Stimulated activated CD4-positive, alpha-beta T cell treated with anti-CD3 and anti-CD28 coated beads, Interleukin-4, amount 100 ng/mL, for 4 hours (primary cell): ENCODE measurements around the gene ANKRD27.
"Not testable (repeated sequence)": the region's sequence is repeated elsewhere in the genome, so short reads cannot be mapped to it uniquely, and the experiment has no call there.

Experiments
- DNase-seq, 2 experiments: peaks; one replicate each; pipeline ENCODE4 v3.0.0-alpha.2; 2020

Gene ANKRD27

DNA sequence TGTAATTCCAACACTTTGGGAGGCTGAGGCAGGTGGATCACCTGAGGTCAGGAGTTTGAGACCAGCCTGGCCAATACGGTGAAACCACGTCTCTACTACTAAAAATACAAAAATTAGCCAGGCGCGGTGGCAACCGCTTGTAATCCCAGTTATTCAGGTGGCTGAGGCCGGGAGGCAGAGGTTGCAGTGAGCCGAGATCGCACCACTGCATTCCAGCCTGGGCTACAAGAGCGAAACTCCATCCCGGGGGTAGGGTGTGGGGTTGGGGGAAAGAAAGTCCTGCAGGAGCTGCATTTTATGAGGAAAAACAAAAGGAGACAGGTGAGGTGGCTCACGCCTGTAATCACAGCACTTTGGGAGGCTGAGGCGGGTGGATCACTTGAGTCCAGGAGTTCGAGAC, 22.6 kb downstream of the ANKRD27 start:
- DNase-seq = not testable (repeated sequence)

GRCh38 chr19:32651729-32652140, 23.2 kb downstream of the ANKRD27 start:
- DNase-seq = no peak

GRCh38 chr19:32650671-32651070, 24.3 kb downstream of the ANKRD27 start:
- DNase-seq = no peak

- no peak for DNase-seq
Observed at GRCh38 chr19:32649751-32650150, 25.2 kb downstream of the ANKRD27 start.

- no peak for DNase-seq
Observed at GRCh38 chr19:32647361-32647760, 27.6 kb downstream of the ANKRD27 start.

DNA sequence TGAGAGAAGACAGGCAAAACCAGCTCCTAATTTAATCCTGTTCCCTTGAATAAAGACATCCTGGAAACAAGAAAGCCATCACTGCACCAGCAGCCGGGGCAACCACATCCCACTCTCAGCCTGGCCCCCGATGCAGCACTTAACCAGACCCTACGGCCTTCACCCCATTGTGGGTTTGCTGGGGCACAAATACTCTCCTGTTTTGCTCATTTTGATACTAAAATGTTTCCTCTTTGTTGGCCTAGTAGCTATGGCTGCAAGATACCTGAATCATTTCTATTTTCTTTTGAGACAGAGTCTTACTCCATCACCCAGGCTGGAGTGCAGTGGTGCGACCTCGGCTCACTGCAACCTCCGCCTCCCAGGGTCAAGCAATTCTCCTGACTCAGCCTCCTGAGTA, 28.4 kb downstream of the ANKRD27 start:
- DNase-seq = no peak

GRCh38 chr19:32642771-32643170, 32.2 kb downstream of the ANKRD27 start:
- peak; percentile 35 to 64 for DNase-seq

- no peak for DNase-seq
Observed at GRCh38 chr19:32638625-32639024, 36.4 kb downstream of the ANKRD27 start.

DNA sequence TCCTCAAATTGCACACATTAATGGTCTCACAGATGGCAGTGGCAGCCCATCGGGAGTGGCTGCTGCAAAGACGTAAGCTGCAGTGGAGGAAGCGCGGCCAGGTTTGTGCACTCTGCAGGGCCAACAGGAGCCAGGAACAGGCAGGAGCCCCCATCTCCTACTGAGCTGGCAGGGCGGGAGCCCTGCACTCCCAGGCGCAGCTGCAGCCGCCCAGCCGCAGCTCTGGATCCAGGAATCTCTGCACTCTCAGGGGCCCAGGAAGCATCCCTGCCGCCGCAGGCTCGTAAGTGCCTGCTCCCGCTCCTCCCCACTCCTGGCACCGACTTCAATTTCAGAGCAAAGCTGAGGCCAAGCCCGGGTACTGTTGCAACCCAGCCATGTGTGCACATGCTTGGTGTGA, 37.5 kb downstream of the ANKRD27 start:
- no peak for DNase-seq

- no peak for DNase-seq
Observed at GRCh38 chr19:32631381-32631780, 43.6 kb downstream of the ANKRD27 start.

- no peak for DNase-seq
Observed at GRCh38 chr19:32630338-32630737, 44.6 kb downstream of the ANKRD27 start.

DNA sequence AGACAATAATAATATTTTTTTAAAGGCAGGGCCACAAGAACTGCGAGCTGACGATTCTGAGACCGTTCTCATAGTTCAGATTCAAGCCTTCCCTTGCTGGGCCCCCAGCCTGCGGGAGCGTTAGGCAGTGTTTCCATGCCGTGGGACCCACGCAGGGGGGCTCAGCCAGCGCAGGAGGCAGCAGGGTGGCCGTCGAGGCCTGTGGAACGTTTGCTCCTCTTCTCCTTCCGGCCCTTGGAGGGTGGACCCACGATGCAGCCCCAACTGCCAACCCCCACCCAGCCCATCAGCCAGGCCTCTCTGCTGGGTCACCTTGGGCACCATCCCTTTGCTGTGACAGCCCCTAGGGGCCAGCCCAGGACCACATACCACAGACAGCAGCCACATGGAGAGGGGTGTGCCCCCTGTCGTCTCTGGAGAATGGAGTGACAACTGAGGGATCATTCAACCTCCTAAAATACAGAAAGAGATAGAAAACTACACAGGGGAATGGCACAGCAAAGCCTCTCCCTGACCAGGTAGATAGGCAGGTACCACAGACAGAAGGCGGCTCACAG, 47.2 kb downstream of the ANKRD27 start:
- no peak for DNase-seq

DNA sequence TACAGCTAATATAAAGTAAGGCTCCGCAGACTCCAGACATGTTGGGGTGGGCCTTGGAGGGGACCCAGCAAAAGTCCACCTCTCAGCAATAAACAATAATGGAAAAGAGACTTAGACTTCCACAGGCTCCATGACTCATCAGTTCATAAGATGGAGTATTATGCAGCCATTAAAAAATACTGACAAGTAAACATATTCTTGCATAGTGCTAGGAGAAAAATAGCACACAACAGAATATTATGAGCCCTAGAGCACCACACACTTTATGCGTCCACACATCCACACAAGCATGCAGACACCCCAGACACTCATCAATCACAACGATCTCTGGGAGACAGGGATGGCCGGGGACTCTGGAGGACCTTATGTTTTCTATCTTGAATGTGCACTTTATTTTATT, 48.0 kb downstream of the ANKRD27 start:
- DNase-seq = no peak

DNA sequence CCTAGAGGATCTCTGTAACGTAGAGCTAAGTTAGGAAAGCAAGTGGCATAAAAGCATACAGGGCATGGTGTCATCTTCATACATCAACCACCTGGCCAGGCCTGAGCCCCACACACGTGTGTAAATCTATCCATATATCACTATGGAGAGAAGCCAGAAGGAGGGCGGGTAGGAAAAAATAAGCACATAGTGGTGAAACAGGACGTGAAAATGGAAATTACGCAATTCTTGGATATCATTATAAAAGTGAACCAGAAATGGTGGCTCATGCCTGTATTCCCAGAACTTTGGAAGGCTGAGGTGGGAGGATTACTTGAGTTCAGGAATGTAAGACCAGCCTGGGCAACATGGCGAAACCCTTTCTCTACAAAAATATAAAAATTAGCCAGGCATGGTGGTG, 50.6 kb downstream of the ANKRD27 start:
- DNase-seq = no peak

GRCh38 chr19:32622002-32622401, 53.0 kb downstream of the ANKRD27 start:
- DNase-seq = no peak

DNA sequence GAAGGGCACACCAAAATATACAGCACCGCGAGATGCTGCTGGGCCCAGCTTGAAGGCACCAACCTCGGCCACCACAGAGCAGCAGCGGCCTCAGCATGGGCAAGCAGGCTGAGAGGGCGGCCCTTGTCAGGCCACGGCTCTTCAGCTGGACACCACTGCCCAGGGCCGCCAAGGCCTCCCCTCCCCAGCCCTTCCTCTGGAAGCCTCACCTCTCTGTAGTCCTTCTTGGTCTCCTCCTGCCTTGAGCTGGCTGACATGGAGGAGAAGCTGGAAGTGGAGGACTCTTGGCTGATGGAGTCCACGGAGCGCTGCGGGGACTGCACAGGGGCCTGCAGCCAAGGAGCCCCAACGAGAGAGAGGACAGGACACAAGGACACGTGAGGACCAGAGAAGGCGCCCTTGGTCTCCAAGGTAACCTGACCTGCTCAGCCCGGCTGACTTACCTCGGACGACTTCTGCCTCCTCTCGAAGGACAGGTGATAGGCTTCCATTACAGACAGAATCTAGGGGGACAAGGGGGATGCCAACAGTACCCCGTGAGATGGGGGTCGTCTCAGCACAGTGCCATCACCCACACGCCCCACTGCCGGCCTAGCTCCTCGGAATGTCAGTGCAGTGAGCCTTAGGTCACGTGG, 55.8 kb downstream of the ANKRD27 start:
- DNase-seq = no peak

DNA sequence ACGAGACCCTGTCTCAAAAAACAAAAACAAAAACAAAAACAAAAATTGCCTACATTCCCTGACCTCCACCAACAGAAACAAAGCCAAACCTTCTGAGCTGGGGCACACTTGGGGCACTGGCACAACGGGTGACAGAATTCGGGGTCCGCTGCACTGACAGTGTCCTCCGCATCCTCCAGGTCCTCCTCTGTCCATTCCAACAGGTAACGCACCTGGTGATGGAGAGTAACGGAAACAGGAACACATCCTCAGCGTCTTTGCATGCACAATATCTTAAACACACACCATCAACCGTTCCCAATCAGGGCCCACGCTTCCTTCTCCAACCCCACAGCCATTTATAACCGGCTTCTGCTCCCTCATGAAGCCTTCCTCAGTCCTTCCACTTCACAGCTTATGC, 59.4 kb downstream of the ANKRD27 start:
- DNase-seq = no peak

DNA sequence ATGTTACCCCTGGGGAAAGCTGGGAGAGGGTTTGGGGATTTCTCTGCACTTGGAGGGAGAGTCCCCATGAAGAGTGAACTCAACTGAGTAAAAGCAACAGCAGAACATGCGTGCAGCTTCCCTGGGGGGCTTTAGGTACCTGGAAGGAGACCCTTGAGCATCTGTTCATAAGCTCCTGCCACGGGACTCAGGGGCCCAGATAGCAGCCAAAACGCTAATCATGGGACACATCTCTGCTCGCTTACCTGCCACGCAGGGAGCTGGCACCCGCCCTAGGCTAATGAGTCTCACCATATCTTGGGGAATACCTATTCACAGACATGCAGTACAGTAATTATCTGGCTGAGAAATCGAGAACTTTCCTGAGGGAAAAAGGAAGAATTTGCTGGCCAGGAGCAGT, 60.1 kb downstream of the ANKRD27 start:
- DNase-seq = no peak

DNA sequence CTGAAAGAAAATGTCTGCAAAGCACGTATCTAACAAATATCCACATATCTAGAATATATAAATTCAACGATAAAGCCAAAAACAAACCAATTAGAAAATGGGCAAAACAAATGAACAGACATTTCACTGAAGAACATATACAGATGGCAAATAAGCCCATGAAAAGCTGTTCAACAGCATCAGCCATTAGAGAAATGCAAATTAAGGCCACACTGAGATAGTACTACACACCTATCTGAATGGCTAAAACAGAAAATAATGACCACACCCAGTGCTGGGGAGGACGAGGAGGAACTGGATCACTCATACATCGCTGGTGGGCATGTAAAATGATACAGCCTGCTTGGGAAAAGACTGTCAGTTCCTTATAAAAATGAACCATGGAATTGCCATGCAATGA, 62.0 kb downstream of the ANKRD27 start:
- no peak for DNase-seq

DNA sequence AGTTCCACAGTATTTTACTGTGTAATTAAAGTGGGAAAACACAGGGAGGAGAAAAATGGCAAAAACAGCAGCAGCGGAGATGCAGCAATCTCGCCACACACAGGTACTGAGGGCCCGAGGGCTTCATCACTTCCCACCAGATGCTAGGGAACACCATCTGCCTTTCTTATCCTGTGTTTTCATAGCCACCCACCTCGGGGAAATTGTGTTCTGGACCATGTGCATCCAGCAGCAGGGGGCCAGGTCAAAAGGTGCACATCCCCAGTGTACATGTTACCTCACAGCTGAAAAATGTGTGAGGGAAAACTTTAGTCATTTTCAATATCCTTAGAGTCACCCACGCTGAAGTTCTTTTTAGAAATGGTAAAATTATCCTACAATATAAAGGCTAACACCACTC, 63.8 kb downstream of the ANKRD27 start:
- no peak for DNase-seq

DNA sequence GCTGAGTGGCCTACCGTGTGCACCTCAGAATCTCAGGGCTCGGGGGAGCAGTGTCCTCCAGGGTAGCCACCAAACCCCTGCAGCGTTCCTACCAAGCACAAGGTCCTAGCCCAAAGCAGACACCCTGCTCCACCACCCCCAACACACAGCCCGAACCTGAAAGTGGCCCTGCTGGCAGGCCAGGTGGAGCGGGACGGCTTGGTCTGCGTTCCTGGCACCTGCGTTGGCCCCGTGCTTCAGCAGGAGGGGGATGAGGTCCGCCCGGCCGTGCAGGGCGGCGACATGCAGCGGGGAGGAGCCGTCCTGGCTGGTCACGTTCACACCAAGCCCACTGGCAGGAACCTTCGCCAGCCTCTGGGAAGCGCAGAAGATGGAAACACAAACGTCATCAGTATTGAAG, 67.5 kb downstream of the ANKRD27 start:
- no peak for DNase-seq

- no peak for DNase-seq
Observed at GRCh38 chr19:32606289-32606688, 68.7 kb downstream of the ANKRD27 start.

DNA sequence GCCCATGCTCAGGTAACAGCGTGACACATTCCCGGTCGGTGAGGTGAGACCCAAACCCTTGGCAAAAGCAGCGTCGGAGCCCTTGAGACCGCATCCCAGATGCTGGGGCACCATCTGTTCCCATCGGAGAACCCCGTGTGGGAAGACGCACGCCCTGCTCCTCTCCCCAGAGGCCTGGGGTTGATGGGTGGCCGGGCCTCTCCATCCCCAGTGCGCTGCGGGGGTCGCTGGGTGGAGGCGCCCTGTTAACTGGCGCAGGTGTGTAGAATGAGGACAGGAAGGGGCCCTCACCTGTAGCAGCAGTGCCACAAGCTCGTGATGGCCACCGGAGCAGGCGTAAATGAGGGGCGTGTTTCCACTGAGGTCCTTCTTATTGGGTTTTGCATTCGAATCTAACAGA, 69.4 kb downstream of the ANKRD27 start:
- no peak for DNase-seq

- no peak for DNase-seq
Observed at GRCh38 chr19:32603961-32604360, 71.0 kb downstream of the ANKRD27 start.

GRCh38 chr19:32599736-32600157, 75.2 kb downstream of the ANKRD27 start:
- peak; percentile 22 to 27 for DNase-seq
